AG09319 (cell line): ENCODE measurements around the gene MEG3.

ENCODE experiments used
- DNase-seq: peaks from one replicate; pipeline ENCODE4 v3.0.0-alpha.2; 2010; ENCODE audit warnings: low read depth; ENCODE audit errors: extremely low read depth
- CTCF ChIP-seq: IDR thresholded peaks from 2 replicates; pipeline ENCODE4 v1.5.1; 2011; ENCODE audit warnings: low read depth, mild to moderate bottlenecking, inconsistent platforms, low read length, moderate library complexity

The MEG3 gene

GRCh38 chr14:100859781-100860180 lies 33.9 kb downstream of the MEG3 start:
- no peak for TF ChIP-seq CTCF
- no peak for DNase-seq

GRCh38 chr14:100860556-100861187 lies 34.8 kb downstream of the MEG3 start:
- no peak for TF ChIP-seq CTCF
- DNase-seq = no peak

- no peak for TF ChIP-seq CTCF
Observed at GRCh38 chr14:100861188-100861936, 35.4 kb downstream of the MEG3 start.

GRCh38 chr14:100861937-100862247 lies 36.0 kb downstream of the MEG3 start:
- no peak for TF ChIP-seq CTCF
- no peak for DNase-seq

More at GRCh38 chr14:100861188-100861936, 35.4 kb downstream of the MEG3 start:
- no peak for DNase-seq

- TF ChIP-seq CTCF = no peak
- DNase-seq = no peak
Observed at GRCh38 chr14:100862277-100862676, 36.4 kb downstream of the MEG3 start.

- no peak for DNase-seq
- no peak for TF ChIP-seq CTCF
Observed at GRCh38 chr14:100862793-100863192, 36.9 kb downstream of the MEG3 start.

GRCh38 chr14:100864206-100864605 lies 38.3 kb downstream of the MEG3 start:
- DNase-seq = no peak
- TF ChIP-seq CTCF = no peak
